Panc1 (cell line): ENCODE data around the gene GRB7.

Experiments
- POLR2AphosphoS5 ChIP-seq: IDR thresholded peaks from 2 replicates; pipeline ENCODE4 v1.6.1; 2012; ENCODE audit warnings: mild to moderate bottlenecking, low read depth, low read length, moderate library complexity
- TF ChIP-seq, protein P1 (sequence below): fragments of 450-650 bp; IDR thresholded peaks from 2 replicates; pipeline ENCODE4 v1.5.1; 2017; ENCODE audit warnings: mild to moderate bottlenecking
- TF ChIP-seq, protein P2 (sequence below), 2 experiments: IDR thresholded peaks; 2 replicates each; pipeline ENCODE4 v1.6.1; 2011 to 2012; ENCODE audit warnings: low read depth in 2 of 2, control low read depth in 1 of 2, low read length in 1 of 2, mild to moderate bottlenecking in 1 of 2, moderate library complexity in 1 of 2; ENCODE audit not compliant: insufficient read depth in 1 of 2

DNA sequence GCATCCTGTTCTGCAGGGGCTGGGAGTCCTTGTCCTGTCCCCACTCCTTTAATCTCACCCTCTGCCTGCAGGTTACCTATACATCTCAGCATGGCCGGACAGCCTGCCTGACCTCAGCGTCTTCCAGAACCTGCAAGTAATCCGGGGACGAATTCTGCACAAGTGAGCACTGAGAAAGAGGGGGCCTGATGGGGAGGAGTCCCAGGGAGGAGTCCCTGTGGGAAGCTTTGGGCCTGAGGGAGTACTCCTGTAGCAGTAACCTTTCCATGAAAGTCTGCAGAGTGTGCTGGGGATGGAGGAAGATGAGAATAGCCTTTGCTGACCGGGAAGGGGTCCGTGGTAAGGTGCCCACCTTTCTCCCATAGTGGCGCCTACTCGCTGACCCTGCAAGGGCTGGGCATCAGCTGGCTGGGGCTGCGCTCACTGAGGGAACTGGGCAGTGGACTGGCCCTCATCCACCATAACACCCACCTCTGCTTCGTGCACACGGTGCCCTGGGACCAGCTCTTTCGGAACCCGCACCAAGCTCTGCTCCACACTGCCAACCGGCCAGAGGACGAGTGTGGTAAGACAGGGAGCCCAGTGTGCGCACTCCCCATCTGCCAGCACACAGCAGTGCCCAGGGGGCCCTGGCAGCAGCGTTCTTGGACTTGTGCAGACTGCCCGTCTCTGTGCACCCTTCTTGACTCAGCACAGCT lies 22.2 kb upstream of the GRB7 start:
- TF ChIP-seq, protein P1, sequence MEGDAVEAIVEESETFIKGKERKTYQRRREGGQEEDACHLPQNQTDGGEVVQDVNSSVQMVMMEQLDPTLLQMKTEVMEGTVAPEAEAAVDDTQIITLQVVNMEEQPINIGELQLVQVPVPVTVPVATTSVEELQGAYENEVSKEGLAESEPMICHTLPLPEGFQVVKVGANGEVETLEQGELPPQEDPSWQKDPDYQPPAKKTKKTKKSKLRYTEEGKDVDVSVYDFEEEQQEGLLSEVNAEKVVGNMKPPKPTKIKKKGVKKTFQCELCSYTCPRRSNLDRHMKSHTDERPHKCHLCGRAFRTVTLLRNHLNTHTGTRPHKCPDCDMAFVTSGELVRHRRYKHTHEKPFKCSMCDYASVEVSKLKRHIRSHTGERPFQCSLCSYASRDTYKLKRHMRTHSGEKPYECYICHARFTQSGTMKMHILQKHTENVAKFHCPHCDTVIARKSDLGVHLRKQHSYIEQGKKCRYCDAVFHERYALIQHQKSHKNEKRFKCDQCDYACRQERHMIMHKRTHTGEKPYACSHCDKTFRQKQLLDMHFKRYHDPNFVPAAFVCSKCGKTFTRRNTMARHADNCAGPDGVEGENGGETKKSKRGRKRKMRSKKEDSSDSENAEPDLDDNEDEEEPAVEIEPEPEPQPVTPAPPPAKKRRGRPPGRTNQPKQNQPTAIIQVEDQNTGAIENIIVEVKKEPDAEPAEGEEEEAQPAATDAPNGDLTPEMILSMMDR = no peak
- TF ChIP-seq POLR2AphosphoS5 = no peak
- TF ChIP-seq, protein P2, sequence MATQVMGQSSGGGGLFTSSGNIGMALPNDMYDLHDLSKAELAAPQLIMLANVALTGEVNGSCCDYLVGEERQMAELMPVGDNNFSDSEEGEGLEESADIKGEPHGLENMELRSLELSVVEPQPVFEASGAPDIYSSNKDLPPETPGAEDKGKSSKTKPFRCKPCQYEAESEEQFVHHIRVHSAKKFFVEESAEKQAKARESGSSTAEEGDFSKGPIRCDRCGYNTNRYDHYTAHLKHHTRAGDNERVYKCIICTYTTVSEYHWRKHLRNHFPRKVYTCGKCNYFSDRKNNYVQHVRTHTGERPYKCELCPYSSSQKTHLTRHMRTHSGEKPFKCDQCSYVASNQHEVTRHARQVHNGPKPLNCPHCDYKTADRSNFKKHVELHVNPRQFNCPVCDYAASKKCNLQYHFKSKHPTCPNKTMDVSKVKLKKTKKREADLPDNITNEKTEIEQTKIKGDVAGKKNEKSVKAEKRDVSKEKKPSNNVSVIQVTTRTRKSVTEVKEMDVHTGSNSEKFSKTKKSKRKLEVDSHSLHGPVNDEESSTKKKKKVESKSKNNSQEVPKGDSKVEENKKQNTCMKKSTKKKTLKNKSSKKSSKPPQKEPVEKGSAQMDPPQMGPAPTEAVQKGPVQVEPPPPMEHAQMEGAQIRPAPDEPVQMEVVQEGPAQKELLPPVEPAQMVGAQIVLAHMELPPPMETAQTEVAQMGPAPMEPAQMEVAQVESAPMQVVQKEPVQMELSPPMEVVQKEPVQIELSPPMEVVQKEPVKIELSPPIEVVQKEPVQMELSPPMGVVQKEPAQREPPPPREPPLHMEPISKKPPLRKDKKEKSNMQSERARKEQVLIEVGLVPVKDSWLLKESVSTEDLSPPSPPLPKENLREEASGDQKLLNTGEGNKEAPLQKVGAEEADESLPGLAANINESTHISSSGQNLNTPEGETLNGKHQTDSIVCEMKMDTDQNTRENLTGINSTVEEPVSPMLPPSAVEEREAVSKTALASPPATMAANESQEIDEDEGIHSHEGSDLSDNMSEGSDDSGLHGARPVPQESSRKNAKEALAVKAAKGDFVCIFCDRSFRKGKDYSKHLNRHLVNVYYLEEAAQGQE (IDR thresholded peaks at IDR 0.05; ENCODE audit: insufficient read depth in 1 of 2, low read depth in 2 of 2, low read length in 1 of 2) = no peak
